ENCODE measurements around the gene UTS2B.
"Not testable (repeated sequence)": the region's sequence is repeated elsewhere in the genome, so short reads cannot be mapped to it uniquely, and the experiment has no call there.

UTS2B gene

DNA sequence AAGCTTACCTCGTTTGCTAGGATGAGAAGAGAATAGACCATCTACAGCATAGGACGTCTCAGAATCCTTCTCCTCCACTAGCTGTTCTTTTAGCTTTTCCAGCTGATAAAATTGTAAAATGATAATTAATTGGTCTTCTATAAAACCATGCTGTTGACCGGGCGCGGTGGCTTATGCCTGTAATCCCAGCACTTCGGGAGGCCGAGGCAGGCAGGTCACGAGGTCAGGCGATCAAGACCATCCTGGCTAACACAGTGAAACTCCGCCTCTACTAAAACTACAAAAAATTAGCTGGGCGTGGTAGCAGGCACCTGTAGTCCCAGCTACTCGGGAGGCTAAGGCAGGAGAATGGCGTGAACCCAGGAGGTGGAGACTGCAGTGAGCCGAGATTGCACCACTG, 55.1 kb downstream of the UTS2B start:
- not testable (repeated sequence) for DNase-seq

DNA sequence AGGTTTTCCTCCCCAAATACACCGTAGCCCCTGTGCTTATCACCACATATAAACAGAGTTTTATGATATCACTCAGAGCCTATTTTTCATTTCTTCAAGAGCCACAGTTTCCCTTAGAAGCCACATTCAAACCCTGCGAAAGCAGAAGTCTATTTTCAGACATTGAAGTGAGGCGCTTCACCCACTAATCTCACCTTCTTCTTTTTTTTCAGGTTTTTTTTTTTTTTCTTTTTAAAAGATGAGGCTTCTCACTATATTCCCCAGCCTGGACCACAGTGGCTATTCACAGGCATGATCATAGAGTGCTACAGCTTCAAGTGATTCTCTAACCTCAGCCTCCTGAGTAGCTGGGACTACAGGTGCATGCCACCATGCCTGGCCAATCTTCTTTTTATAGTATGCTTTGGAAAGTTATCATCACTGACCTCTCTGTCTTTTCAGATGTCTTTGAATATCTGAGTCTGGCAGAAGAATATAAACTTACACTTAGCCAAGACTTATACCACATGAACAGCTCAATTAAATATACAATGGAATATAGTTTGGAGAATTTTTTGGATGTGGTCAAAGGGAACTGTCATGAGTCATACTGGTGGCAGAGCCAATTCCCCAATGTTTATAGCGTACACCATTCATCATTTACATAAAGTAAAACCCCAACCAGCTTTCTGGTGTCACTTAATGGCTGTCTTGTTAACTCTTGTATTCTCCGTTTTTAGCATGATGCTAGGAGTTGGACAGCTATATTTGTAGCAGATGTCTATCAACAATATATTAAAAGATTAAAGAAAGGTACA, 60.8 kb downstream of the UTS2B start:
- DNase-seq, result no peak

DNA sequence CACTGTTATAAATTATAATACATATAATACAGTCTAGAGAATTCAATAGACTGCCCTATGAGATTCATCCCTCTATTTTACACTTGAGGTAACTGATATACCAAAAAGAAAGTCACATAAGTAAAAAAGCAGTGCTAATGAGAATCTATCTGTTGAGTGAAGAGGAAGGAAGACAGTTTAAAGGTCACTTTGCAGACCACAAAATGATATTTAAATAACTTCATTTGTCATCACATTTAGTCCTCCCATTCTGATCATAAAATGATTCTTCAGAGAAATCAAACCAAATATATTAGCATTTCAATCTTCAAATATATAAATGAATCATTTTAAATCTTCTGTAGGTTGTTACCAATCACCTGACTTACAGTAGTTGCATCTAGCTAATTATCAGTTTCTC, 61.6 kb downstream of the UTS2B start:
- DNase-seq, result no peak

DNA sequence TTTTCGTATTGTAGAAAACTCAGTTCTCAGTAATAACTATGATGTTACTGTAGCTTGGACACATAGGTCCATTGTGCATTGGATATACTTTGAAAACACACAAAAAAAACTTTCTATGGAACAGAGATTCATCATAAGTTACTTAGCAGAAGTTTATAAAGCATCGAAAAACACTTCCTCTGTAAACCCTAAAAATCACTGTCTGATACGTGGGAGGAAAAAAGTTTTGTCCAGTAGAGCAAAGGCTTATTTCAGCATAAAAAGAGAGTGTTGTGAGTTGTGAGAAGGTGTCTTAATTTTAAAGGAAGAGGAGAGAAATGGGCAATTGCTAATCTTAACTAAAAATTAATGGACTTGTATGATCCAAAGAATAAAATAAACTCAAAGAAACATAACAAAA, 66.5 kb downstream of the UTS2B start:
- no peak for DNase-seq

DNA sequence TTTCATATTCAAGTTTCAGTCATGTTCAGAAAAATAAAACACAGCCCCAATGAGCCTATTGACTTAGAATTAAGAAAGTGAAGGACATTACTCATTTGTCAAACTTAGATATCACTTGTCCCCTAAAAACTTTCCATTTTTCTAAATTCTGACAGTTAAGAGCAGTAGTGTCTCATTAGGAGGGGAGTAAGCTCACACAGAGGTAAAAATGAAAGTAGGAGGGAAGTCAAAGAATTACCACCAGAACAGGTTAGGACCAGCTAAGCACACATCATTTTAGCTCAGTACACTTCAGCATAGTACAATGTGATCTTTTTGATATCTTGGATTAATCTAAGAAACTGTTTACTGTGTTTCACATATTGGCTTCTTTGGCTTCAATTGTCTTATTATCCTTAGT, 67.0 kb downstream of the UTS2B start:
- DNase-seq, result no peak

DNA sequence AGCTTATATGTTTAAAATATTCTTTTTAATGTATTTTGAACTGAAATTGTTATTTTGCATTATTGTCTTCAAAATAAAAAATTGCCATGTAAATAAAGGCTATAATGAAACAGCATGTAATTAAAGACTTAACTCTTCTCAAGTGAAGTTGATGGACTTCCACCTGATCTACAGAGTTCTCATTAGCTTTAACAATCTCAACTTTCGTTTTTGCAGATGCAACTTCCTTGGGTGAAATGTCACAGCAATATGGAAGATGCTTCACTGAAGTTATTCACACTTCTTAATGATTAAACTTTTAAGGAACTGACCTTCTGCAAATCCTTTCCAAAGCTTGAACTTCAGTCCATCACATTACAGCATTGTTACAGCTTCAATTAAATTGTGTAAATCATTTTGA, 67.7 kb downstream of the UTS2B start:
- no peak for DNase-seq

DNA sequence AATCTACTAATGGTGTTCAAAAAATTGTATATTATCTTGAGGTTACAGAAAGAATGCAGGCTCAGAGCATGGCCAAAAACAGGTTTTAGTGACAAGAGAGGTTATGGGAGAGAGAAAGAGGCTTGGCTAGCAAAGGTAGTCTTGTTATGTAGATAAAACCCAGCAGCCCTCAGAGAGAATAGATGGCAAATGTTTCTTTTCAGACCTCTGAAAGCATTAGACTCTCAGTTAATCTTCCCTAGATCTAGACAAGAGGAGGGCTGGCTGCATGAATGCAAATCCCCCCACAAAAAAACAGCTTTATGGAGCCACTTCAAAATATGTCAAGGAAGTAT, 69.1 kb downstream of the UTS2B start:
- no peak for DNase-seq

DNA sequence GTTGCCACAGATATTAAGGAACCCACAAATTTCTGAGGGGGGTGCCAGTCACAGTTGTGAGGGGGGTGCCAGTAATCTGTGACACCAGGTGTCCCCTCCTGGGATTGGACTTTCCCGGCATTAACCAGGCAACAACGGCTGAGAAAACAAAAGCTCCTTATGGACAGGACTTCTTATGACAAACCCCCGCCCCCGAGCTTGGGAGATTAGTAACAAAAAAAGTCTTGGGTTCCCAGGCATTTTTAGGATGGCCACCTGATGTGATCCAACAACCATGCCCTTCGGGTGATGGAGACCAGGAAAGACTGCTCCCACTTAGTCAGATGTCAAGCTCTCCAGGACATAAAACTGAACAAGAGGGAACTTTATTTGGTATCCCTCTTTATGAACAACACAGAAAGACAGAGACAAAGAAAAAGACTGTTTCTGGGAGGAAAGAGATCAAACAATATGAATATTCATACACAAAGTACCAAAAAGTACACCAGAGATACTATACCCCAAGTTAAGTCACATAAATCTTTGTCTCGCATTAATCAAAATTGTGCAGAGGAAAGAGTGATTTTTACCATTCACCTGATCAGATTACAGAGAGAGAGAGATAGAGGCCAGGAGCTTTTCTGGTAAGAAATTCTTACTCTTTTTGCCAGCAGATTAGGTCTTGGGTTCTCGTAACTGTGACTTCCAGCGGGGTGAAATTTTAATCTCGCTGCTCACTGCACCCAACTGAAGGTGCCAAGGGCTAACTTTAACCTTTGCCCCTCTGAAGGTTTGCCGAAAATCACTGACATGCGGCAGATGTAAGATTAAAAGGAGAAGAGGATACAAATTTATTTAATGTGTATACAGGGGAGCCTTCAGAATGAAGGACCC, 69.7 kb downstream of the UTS2B start:
- DNase-seq, result no peak

DNA sequence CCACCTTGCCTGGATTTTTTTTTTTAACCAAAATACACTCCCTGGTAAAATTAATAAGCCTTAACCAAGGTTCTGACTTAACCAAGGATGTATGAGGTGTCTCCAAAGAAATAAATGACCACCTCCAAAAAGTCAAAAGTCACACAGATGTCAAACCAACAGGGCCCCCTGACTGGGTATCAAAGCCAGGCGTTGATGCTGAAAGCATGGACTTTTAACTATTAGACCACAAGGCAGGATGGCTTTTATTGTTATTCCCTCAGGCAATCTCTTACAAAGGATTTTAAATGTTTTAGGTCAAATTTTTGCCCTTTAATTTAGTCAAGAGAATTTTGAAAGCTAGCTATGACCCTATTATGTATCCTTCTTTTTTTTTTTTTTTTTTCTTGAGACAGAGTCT, 70.8 kb downstream of the UTS2B start:
- no peak for DNase-seq

DNA sequence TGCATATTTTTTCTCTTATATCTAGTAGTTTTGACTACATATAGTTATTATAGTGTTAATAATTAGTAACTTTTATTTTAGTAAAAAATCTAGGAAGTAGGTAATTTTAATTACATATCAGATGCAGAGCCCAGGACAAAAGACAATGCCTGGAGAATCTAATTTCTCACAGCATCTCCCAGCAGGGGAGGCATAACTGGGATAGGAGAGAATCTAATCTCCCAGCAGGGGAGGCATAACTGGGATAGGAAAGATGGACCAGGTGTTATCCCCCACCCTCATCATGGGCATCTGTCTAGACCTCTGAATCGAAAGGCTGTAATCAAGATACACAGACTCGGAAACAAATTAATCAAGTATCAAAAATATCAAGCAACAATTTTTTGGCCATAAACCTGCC, 73.0 kb downstream of the UTS2B start:
- peak; percentile 91 for DNase-seq

DNA sequence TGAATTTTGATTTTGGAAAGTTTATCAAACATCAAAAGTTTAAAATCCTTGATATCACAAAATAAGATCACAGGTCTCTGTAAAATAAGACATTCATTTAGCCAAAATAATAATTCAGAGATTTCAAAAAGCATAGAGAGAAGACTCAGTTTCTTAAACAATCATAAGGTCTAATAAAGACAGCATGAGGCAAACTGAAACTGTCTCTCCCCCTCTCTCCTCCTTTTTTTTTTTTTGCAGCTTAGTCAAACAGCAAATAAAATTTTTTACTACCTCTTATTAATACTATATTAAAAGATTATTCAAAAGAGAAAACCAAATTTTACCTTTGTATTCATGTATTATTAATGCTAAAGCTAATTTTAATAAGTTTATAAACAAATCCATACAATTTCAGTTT, 73.9 kb downstream of the UTS2B start:
- no peak for DNase-seq

DNA sequence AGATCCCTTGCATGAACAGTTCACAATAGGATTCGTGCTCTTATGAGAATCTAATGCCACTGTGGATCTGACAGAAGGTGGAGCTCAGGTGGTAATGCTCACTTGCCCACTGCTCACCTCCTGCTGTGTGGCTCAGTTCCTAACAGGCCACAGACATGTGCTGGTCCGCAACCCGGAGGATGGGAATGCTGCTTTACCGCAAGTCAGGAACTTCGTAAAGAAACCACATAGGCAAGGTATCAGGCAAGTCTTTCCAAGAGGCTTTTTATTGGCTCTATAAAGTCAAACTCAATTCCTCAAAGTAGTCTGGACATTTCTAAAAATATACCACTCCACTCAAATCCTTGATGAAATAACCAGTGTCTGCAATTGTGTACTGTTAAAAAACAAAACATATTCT, 75.2 kb downstream of the UTS2B start:
- no peak for DNase-seq

DNA sequence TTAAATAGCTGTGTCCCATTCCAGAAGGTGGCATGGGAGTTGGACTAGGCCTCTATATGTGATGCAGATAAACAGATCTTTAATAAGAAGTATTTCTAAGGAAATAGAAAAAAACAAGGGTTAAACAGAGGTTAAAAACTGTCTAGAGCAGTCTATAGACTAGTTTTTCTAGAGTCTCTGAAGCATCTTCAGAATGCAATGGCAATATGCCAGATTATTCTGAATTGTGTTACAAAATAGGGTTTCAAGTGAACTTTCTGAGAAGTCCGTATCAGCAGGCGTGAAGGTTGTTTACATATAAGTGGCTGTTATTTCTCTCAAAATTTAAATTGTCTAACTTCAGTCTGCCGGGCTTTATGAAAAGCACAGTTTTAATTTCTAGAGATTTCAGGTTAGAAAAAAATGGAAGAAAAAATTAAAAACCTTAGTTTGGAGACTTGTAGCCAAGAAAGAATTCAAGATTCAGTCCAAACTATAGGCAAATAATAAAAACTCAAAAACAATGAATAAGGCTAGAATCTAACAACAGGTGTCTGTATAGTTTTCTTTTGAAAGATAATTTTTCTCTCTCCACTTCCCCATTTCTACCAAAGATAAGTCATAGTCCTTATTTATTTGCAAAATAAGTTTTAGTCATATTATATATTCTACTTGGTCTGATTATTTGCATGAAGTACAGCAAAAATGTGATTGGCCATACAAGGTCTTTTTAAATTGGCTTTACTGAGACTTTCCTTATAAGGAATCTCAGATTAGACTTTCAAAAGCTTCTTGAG, 76.0 kb downstream of the UTS2B start:
- DNase-seq, result no peak

DNA sequence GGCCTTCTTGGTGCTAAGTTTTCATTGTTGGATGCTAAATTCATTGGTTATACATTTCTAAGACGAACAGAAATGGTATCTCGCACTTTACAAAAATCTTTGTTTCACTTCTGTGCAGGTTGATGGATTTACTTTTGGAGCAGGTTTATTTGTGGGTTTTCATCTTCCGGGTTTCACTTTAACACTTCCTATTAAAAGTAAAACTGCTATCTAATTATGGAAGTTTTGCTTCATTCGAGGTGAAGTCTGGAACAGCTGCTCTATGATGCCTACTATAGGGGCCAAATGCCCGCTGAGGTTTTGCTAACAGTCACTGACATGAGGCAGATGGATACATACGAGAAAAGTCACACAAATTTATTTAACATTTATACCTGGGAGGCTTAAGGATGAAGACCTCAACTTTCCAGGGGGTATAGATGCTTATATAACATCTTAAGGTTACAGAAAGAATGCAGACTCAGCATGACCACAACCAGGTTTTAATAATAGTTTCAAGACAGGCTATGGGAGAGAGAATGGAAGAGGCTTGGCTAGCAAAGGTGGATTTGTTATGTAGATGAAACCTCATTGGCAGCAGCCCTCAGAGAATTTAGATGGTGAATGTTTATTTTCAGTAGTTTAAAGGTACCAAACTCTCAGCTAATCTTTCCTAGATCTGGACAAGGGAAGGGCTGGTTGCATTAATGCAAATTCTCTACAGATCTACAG, 77.1 kb downstream of the UTS2B start:
- DNase-seq, result no peak

DNA sequence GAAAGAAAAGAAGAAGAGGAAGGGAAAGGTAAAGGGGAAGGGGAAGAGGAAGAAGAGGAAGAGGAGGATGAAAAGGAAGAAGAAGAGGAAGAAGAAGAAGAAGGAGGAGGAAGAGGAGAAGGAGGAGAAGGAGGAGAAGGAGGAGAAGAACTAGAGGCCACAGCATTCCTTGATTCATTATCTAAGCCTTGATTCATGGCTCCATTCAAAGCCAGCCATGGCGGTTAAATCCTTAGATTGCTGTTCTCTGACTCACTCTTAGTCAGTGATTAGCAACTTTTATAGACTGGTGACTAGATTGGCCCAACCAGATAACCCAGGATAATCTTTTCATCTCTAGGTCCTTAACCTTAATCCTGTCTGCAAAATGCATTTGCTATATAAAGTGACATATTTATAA, 83.7 kb downstream of the UTS2B start:
- DNase-seq, result no peak

DNA sequence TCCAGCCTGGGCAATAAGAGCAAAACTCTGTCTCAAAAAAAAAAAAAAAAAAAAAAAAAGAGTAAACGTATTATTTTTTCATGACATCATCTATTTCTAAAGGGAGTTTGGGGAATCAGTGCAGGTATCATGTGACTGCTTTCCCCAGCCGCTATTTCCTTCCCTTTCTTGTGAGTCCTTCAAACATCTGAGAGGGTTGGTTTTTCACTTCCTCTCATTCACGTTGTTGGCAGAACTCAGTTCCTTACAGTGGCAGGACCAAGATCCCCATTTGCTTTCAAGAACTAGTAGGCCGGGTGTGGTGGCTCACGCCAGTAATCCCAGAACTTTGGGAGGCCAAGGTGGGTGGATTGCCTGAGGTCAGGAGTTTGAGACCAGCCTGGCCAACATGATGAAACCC, 84.3 kb downstream of the UTS2B start:
- DNase-seq, result not testable (repeated sequence)

DNA sequence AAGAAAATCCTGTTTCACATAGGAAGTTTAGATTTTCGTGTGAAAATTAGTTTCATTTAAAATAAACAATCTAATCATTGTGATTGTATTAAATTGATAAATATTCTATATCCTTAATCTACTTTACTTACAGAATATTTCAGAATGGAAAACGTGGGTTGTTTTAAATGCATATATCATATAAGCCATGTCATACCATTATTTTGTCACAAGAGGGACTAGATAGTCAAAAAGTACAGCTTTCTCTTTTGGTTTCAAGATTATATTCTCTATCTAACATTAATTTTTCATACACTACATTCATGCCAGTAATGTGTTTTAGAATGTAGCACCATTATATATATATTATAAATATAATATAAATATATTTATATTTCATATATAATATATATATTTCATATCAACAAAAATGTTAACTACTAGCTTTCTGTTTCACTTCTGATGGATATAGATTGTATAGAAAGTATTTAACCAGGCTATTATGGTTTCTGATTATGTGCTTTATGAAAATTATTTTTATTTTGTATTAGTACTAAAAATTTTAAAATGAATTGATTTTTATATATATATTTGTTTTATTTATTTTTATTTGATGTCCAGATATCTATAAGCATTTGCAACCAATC, 86.0 kb downstream of the UTS2B start:
- DNase-seq, result peak; percentile 29

DNA sequence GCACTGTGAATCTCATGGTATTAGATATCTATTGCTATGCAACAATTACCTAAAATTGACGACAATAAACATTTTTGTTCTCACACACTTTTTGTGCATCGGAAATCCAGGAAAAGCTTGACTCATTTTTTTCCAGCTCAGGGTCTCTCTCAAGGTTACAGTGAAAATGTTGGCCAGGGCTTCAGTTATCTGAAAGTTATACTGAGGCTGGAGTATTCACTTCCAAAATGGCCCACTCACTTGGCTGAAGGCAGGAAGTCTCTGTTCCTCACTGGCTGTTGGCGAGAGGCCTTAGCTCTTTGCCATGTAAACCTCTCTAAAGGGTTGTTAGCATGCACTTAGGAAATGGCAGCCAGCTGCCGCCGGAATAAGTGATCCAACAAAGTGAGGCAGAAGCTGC, 89.8 kb downstream of the UTS2B start:
- DNase-seq, result no peak

DNA sequence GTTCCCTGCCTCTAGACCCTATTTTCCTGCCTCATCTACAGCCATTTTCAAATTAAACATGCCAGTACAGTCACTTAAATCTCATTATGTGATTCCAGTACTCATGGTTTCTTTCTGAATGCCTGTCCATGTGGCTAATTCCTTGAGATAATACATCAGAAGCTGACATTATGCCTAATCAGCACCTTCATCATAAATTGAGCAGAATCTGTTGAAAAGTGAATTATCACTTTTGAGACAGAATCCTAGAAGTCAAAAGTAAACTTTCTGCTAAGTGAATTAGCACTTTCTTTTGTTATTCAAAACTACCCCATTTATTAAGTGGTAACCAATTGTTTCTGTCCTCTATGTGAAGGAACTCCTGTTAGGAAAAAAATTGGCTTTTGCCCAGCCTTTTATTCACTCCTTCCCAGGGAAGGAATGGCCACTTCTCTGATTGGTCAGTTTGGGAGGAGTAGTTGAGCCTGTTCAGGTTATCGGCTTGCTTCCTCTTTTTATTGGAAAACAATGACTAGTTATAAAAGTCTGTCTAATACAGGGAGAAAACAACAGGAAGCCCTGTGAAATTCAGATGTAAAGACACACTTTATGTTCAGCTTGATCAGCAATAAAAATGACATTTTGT, 90.8 kb downstream of the UTS2B start:
- no peak for DNase-seq

DNA sequence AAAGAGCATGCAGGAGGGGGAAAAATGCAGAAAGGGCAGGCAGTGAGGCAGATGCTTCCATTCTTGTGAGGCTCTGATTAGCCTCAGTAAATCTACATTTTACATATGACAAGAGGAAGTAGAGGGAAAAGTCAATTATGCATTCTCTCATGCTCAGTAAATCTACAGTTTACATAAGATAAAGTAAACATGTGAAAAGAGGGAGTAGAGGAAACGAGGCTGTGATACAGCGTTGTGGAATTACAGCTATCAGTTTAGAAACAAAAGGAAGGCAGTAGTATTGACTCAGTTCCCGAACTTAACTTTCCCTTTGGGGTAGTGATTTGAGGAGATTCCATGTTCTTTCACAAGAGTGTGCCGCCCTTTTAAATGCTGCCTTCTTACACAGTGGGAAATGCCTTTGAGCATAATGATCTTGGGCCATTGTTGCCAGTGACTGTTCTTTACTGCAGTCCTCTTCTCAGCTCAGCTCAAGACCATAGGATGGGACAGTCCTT, 92.0 kb downstream of the UTS2B start:
- no peak for DNase-seq

DNA sequence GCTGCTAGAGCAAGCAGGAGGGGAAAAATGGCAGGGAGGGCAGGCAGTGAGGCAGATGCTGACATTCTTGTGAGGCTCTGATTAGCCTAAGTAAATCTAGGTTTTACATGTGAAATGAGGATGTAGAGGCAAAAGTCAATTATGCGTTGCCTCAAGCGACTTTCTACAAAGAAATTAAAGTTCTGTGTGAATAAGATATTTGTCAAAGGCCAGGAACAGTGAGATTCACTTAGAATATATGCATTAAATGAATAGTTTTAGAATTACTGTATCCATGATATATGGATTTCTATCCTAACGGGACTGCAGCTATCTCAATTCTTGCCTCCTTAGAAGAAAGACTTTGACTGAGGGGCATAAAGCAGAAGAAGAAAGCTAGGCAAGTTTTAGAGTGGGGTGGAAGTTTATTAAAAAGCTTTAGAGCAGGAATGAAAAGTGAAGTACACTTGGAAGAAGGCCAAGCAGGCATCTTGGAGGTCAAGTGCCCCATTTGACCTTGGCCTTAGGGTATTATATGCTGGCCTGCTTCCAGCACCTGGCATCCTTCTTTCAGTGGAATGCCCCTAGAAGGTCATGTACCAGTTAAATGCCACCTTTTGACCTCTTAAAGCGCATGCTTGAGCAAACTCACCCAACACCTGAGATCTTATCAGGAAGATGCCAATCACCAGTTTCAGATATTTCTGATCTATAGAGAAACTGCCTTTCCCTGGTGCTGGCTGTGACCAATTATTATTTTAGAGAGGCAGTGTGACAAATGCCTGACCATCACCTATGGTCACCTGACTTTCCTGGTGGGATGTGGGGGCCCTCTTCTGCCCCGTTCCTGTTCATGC, 93.1 kb downstream of the UTS2B start:
- DNase-seq, result no peak

All from COR-L47 (cell line).